ENCODE data around the gene FGF5. TPM values are rescaled to one million over a fixed set of nuclear protein-coding genes. Genes with fewer than 3 reads are reported as not detected.

FGF5 gene
- polyA plus RNA-seq, 6 donors from 2014 or later: not detected

DNA sequence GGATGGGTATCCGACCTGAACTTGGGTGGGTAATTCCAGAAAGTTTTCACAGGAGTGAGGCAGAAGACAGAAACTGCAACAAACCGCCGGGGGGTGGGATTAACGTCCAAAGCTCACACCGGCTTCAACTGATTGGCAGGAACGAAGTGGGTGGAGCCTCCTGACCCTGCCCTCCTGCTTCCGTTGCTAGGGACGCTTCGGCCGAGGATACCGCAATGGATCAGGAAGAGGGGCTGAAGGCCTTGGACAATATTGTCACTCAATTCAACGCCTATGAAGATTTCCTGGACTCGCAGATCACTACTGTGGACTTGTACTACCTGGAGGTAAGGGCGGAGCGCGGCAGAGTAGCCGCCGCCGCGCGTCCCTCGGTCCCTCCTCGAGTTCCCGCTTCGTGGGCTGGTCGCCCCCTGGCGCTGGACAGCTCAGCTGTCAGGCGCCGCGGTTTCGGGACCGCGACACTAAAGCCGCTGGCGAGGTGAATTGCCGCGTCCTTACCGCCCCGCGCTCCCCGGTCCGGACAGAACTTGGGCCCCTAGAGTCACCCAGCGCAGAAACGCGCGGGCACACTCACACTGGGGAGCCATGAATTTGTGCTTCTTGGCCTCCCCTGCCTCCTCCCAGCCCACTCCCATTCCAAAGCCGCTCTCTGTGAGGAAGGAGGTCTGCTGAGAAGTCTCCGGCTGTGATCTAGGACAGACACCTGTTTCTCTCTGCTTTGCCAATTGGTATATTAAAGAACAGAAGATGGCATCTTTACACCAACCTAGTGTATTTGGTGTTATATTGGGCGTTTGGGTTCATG lies 69.3 kb downstream of the FGF5 start, which contains the start of gene CFAP299:
CFAP299 (plus strand) TSS at position 177 of the 805 bp plus-strand sequence.
- DNase-seq (peak; percentile 42), ATAC-seq (ENCODE audit: low read depth in 2 of 2) (peak; percentile 89 to 90)
- Mint-ChIP-seq H3K4me3 (peak within 1 kb of the TSS; percentile 76 to 93 (median 88)), H3K27ac (peak within 1 kb of the TSS in 2 of 6 donors; percentile 16 to 23), H3K4me1 (peaks cover 8 to 15% (median 15%) of the 10 kb centered on the region in 3 donors), H3K9me3 (no peaks in the 10 kb centered on the region), H3K27me3 (peaks cover 10 to 20% (median 18%) of the 10 kb centered on the region in 3 donors), H3K36me3 (no peaks in the 10 kb centered on the region)

DNA sequence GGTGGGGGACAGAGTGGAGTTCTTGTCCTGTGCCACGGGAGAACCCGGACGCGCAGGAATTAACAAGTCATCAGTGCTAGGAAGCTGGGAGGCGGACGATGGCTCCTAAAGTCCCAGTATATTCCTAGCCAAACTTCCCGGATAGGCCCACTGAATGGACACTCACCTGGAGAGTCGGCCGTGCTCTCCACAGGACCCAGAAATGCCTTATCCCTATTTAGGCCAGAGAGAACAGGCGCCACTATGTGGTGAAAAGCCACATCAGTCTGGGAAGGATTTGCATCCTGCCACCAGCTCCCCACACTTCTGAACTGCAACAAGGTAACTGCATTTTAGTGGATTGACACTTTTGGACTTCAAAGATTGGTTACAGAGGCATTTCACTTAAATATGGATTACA lies 70.1 kb downstream of the FGF5 start:
- Mint-ChIP-seq H3K27me3 (peaks cover 17 to 20% (median 18%) of the 10 kb centered on the region in 3 donors), H3K4me3 (peak overlapping the region; percentile 76 to 93 (median 88)), H3K4me1 (peaks cover 8 to 15% (median 15%) of the 10 kb centered on the region in 3 donors), H3K36me3 (peaks cover under 1 to 2% of the 10 kb centered on the region in 2 donors), H3K9me3 (peaks cover 0 to 7% (median 2%) of the 10 kb centered on the region in 7 donors), H3K27ac (no peak overlapping the region)
- ATAC-seq (ENCODE audit: low read depth in 2 of 2): no peak
- no peak for DNase-seq

DNA sequence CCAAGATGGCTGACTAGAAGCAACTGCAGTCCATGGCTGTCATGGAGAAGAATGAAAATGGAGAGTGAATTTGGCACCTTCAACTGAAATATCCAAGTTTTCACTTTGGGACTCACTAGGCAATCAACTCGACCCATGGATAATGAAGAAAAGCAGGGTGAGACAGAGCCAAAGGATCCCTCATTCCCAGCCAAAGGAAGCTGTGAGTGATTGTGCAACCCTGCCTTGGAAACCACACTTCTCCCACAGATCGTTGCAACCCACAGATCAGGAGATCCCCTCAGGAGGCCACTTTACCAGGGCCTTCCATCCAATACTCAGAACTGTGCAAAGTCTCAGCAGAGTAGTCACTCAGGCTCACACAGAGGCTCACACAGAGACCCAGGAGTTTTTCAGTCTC lies 73.6 kb downstream of the FGF5 start:
- H3K9me3 Mint-ChIP-seq: peaks cover 5 to 37% (median 24%) of the 10 kb centered on the region in 7 donors
- H3K4me3 Mint-ChIP-seq: no peak overlapping the region
- H3K27ac Mint-ChIP-seq: no peak overlapping the region
- peaks cover 8 to 15% (median 15%) of the 10 kb centered on the region in 3 donors for H3K4me1 Mint-ChIP-seq
- DNase-seq (no peak), ATAC-seq (ENCODE audit: low read depth in 2 of 2) (no peak)
- peaks cover 7 to 9% of the 10 kb centered on the region in 2 donors for H3K36me3 Mint-ChIP-seq
- H3K27me3 Mint-ChIP-seq: peaks cover 22 to 32% (median 24%) of the 10 kb centered on the region in 3 donors

Other genes with a start within 250 kb of the FGF5 start
- gene ANTXR2, start 193.4 kb upstream of the FGF5 start, polyA plus RNA-seq (ENCODE audit: low read depth in 6 of 6): 10 to 100 TPM; 30.6 to 66.9 (median 51.0) TPM
- gene PRDM8, start 69.2 kb upstream of the FGF5 start, polyA plus RNA-seq (ENCODE audit: low read depth in 6 of 6): 1 to 10 TPM in 5 of 6 donors, under 1 TPM in 1; 0.19 to 3.9 (median 2.1) TPM
- not detected for gene CFAP299, start 69.1 kb downstream of the FGF5 start, polyA plus RNA-seq (ENCODE audit: low read depth in 6 of 6)

All from naive B cell (primary cell).